ENCODE results near the gene DBF4B.
"Not testable (repeated sequence)": the region's sequence is repeated elsewhere in the genome, so short reads cannot be mapped to it uniquely, and the experiment has no call there.

DBF4B gene, protein sequence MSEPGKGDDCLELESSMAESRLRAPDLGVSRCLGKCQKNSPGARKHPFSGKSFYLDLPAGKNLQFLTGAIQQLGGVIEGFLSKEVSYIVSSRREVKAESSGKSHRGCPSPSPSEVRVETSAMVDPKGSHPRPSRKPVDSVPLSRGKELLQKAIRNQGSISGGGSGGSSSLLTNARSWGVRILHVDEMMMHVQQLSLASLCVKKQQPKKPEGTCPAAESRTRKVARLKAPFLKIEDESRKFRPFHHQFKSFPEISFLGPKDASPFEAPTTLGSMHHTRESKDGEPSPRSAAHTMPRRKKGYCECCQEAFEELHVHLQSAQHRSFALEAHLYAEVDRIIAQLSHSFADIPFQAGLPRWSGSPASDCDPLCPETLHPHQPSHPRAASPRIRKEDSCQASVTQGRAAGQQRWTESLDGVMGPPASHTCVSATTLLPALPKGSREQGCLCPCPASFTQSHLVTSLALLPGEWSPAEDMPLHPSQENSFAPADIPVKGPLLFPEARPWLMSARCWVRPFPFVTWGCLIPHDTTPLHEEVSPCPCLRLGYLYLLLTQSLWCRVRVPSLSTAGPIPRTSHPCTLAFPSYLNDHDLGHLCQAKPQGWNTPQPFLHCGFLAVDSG

DNA sequence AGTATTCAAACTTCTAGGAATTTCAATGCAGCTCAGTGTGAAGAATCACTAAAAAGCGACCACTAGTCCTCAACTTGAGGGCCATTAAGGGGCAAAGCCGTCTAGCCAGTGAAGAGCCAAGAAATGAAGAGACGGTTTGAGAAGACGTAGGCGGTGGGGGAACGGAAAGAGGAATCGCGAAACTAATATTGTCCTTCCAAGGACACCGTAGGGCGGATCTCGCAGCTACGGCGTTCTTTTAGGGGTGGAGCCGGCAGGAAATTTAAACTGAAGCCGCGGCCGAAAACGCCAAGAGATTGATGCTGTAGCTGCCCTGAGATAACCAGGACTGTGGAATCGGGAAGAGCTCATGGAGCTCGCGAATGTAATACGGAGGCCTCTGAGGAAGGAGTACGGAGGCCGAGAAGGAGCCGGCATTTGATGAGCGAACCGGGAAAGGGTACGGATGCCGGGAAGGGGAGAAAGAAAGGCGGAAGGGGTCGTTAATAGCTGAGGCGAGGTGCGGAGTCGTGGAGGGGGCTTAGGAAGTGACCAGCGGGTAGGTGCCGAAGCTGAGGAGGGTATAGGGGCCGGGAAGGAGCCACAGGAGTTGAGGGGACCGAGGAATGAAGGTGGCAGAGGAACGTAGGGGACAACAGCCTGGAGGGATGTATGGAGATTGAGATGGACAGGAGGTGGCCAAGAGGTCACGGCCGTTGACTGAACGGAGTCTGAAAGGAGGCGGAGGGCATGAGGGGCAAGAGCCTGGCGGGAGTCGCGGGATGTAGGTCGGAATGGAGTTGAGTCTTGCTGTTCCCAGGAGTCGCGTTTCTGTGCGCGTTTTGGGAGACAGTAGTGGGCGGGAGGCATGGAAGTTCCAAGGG, at the start of gene DBF4B:
DBF4B (plus strand) TSS at position 265 of the 863 bp plus-strand sequence; CDS start at position 421, 156 bp downstream.
- DNase-seq = peak; percentile 72

- no peak for DNase-seq
These were observed 46.6 kb upstream of the DBF4B start for GRCh38 chr17:44661835-44662234.

DNA sequence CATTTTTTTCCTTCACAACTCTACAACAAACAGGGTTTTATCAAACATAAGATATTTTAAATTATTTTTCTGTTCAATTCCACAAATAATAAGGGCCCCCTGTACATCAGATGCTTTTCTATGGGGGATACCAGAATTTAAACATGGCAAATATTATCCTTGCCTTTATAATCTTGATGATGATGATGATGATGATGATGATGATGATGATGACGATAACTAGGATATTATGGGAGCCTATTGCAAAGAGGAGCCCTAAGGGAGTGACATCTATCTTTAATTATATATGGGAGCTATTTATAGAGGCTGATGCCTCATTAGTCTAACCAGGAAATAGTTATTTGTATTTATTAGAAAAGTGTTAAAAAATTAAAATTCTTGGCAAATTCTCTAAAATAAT, 45.4 kb upstream of the DBF4B start:
- no peak for DNase-seq

DNA sequence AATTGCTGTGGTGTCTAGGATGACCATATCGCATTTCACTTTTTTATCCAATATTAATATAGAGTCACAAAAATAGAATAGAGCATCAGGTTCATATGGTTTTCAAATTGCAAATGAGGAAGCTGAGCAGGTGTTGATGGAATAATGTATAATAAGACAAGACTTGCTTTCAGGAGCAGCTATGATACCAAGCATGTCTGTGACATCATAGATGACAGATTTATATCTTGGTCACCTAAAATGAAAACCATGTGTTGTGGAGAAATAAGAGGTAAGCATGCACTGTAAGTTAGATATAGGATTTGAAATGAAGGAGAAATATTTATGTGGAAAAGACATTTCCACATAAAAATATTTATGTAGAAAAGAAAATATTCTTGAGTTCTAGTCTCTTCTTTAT, 43.6 kb upstream of the DBF4B start:
- no peak for DNase-seq

GRCh38 chr17:44666006-44666405, 42.5 kb upstream of the DBF4B start:
- DNase-seq = no peak

DNA sequence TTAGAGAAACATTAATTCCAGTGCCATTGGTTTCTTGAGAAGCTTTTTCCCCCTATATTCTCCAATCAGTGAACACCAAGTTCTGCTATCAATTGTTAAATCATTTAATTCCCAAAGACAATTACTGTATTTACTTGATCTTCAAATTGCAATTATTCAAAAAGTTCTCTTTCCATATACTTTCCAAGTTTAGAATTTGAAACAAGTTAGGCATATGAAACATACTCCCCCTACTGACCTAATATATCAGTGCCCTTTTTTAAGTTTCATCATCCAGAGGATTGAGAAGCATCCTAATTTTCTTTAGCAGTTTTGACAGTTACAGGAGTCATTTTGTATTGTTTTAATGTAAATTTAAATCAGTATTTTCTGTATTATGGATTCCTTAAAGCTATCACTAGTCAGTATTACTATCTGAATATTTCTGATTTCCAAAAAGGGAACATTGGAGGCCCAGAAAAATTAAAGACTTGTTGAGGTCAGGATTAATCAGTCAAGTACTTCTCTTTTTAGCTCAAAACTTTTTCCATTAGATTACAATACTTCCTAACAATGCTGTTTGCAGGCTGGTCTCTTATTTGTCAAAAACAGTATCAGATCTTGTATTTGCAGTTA, 35.9 kb upstream of the DBF4B start:
- no peak for DNase-seq

GRCh38 chr17:44673893-44674292, 34.6 kb upstream of the DBF4B start:
- no peak for DNase-seq

DNA sequence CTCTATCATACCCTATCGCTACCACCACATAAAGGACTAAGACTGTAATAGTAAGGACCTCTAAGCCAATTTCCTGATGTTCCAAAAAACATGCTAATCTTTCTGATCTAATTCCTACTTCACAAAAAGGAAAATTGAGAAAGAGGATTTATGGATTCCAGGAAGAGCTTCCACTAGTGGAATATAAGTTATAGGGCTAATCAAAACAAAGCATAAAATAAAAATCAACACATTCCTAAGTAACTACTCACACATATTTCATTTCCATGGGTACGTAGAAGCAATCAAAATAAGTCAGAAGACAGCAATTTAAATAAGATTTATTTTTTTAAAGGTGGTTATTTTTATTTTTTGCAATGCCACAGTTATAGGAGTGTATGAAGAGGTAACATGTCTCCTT, 31.3 kb upstream of the DBF4B start:
- DNase-seq = no peak

DNA sequence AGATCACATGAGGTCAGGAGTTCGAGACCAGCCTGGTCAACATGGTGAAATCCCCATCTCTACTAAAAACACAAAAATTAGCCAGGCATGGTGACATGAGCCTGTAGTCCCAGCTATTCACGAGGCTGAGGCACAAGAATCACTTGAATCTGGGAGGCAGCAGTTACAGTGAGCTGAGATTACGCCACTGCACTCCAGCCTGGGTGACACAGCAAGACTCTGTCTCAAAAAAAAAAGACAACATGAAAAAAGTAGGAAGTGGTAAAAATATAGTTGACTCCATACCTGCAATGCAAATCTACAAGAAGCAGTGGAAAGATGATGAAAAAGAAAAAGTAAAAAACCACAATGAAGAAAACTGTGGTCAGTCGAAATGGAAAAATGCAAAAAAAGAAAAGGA, 25.2 kb upstream of the DBF4B start:
- not testable (repeated sequence) for DNase-seq

DNA sequence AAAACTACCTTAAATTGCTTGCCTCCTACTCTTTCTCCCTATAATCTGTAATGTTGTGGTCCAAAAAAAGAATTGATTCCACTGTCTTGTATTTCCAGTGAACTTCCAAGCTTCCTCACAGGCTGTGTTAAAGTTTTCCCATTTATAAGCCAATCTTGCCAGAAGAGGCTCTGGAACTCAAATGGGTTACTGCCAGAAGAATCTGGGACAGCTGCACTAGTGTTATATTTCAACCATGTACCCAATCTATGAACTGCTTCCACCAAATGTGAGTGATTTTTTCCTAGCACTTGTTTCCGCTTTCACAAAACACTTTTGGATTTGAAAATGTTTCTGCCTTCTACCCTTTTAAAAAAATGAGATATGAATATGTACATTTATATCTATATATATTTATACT, 20.7 kb upstream of the DBF4B start:
- DNase-seq = no peak

DNA sequence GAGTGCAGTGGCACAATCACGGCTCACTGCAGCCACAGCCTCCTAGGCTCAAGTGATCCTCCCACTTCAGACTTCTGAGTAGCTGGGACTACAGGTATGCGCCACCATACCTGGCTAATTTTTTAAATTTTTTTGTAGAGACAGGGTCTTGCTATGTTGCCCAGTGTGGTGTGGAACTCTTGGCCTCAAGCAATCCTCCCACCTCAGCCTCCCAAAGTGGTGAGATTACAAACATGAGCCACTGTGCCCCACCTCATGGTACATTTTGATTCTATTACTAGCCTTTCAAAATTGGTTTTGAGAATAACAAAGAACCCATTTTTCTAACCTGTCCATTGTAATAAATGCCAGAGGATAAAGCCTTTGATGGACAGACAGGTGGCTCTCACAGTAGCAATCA, 20.3 kb upstream of the DBF4B start:
- DNase-seq = no peak

DNA sequence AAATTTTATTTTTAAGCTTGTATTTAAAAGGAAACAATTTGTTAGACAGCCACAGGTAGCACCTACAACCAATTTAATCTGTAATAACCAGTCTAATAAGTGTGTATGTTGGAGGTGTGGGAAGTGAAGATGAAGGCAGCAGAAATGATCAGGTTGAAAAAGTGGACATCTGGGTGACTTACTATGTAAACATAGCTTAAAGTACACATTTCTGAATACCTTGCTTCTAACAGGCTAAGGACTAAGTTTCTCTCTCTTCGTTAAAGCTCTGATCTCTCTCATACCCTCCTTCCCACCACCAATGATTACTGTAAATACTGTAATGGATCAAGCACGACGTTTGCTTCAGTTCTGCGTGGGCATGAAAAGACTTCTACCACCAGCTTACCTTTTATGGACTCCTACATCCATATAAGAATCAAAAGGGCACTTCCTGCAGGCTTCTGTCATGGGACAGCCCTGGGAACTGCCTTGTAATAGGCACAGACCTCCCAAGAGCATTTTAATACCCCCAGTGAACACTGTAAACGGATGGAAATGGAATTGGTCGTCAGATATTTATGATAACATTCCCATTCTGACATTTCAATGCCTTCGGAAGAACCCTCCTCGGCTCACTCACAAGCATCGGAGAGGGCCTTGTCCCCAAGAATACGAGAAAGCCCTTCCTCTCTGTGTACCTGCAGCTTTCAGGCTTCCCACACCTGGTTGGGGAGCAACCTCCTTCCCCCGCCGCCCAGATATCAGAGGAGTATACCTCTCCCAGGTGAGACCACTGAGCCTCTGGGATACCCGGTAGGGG, 19.6 kb upstream of the DBF4B start:
- peak; percentile 9 for DNase-seq

GRCh38 chr17:44689477-44690217, 18.8 kb upstream of the DBF4B start, which contains the start of gene CCDC43:
Gene CCDC43, minus strand, starts transcription at chr17:44689776. Its CDS starts 23 bp downstream, at chr17:44689753.
- DNase-seq = peak; percentile 90

GRCh38 chr17:44690746-44691306, 17.6 kb upstream of the DBF4B start:
- not testable (repeated sequence) for DNase-seq

DNA sequence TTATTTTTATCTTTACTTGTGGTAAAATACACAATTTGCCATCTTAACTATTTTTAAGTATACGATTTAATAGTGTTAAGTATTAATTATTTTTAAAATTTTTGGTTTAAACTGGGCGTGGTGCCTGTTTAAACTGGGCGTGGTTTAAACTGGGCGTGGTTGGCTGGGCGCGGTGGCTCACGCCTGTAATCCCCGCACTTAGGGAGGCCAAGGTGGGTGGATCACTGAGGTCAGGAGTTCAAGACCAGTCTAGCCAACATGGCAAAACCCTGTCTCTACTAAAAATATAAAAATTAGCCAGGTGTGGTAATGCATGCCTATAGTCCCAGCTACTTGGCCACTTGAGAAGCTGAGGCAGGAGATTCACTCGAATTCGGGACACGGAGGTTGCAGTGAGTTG, 14.9 kb upstream of the DBF4B start:
- DNase-seq = no peak

GRCh38 chr17:44700288-44700687, 8.2 kb upstream of the DBF4B start:
- DNase-seq = not testable (repeated sequence)

DNA sequence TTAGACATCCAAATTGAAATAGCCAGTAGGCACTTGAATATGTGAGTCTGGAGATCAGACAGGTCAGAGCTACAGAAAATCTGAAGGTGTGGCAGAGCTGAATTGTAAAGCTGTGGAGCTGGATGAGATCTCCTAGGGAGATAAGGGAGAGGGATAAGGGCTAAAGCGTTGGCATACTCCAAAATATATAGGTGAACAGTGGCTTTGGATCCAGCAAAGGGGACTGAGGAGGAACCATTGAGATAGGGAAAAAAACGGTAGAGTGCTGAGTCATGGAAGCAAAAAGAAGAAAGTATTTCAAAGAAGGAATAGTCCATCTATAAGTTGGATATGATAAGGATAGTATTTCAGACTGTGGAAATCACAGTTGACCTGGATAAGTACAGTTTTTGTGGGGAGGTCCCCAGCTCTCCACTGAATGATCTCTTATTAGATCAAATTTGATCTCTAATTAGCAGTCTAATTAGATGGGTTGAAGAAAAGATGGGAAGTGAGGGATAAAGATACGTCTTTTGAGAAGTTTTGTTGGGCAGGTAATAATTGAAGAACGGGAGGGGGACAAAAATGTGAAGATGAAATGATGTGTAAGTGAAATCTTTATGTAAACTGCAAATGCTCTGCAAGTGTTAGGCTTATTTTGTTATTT, 587 bp upstream of the DBF4B start:
- DNase-seq = no peak

- no peak for DNase-seq
These were observed 11.0 kb downstream of the DBF4B start for GRCh38 chr17:44719444-44719843.

GRCh38 chr17:44722254-44722653, 13.8 kb downstream of the DBF4B start:
- DNase-seq = no peak

DNA sequence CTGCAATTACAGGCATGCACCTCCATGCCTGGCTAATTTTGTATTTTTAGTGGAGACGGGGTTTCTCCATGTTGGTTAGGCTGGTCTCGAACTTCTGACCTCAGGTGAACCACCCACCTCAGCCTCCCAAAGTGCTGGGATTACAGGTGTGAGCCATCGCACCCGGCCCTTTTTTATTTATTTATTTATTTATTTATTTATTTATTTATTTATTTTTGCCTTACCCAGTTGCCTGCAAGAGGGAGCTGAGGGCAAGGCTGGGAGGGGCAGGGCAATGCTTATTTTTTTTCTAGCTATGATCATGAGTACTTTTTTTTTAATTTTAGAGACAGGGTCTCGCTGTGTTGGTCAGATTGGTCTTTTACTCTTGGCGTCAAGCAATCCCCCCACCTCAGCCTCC, 17.7 kb downstream of the DBF4B start:
- not testable (repeated sequence) for DNase-seq

Measured in stimulated activated CD4-positive, alpha-beta T cell treated with anti-CD3 and anti-CD28 coated beads, Interleukin-12 subunit alpha, Interleukin-12 subunit beta, amount 100 ng/mL, for 4 hours (primary cell).